ENCODE data around the gene C11orf97. TPM values are rescaled to one million over a fixed set of nuclear protein-coding genes. Genes with fewer than 3 reads are reported as not detected.
"Not testable (repeated sequence)": the region's sequence is repeated elsewhere in the genome, so short reads cannot be mapped to it uniquely, and the experiment has no call there.

The C11orf97 gene
- polyA plus RNA-seq, 1 donor from 2014 or later: not detected

- Mint-ChIP-seq H3K9me3 (no peaks in the 10 kb centered on the region), H3K4me3 (no peak overlapping the region), H3K4me1 (peaks cover 0 to 2% (median 0%) of the 10 kb centered on the region in 3 donors), H3K27ac (no peak overlapping the region), H3K36me3 (peaks cover 2% of the 10 kb centered on the region), H3K27me3 (no peaks in the 10 kb centered on the region)
Measured at GRCh38 chr11:94558932-94559331, 46.7 kb downstream of the C11orf97 start.

GRCh38 chr11:94559361-94559760, 47.1 kb downstream of the C11orf97 start:
- Mint-ChIP-seq H3K4me3 (no peak overlapping the region), H3K9me3 (no peaks in the 10 kb centered on the region), H3K36me3 (peaks cover 2% of the 10 kb centered on the region), H3K27ac (no peak overlapping the region), H3K4me1 (peaks cover 0 to 2% (median 0%) of the 10 kb centered on the region in 3 donors), H3K27me3 (no peaks in the 10 kb centered on the region)

- Mint-ChIP-seq H3K4me3 (no peak overlapping the region), H3K4me1 (peaks cover 0 to 2% (median 0%) of the 10 kb centered on the region in 3 donors), H3K27me3 (no peaks in the 10 kb centered on the region), H3K36me3 (peaks cover 2% of the 10 kb centered on the region), H3K27ac (no peak overlapping the region), H3K9me3 (no peaks in the 10 kb centered on the region)
Measured at GRCh38 chr11:94560834-94561233, 48.6 kb downstream of the C11orf97 start.

- no peak overlapping the region for H3K27ac Mint-ChIP-seq
- peaks cover 0 to 1% (median 0%) of the 10 kb centered on the region in 3 donors for H3K4me1 Mint-ChIP-seq
Measured at GRCh38 chr11:94563176-94563847, 51.1 kb downstream of the C11orf97 start.

GRCh38 chr11:94563848-94564467, 51.7 kb downstream of the C11orf97 start:
- H3K4me3 Mint-ChIP-seq: no peak overlapping the region
- H3K27ac Mint-ChIP-seq: no peak overlapping the region
- peaks cover 2% of the 10 kb centered on the region for H3K36me3 Mint-ChIP-seq
- peaks cover 0 to 2% (median 0%) of the 10 kb centered on the region in 3 donors for H3K9me3 Mint-ChIP-seq
- H3K27me3 Mint-ChIP-seq: no peaks in the 10 kb centered on the region
- no peaks in the 10 kb centered on the region for H3K4me1 Mint-ChIP-seq

More at GRCh38 chr11:94563176-94563847, 51.1 kb downstream of the C11orf97 start:
- H3K36me3 Mint-ChIP-seq: peaks cover 2% of the 10 kb centered on the region
- H3K27me3 Mint-ChIP-seq: no peaks in the 10 kb centered on the region
- no peak overlapping the region for H3K4me3 Mint-ChIP-seq
- peaks cover 0 to 2% (median 0%) of the 10 kb centered on the region in 3 donors for H3K9me3 Mint-ChIP-seq

- Mint-ChIP-seq H3K4me3 (peak within 1 kb of the TSS in 1 of 4 donors; percentile 23), H3K27ac (no peak within 1 kb of the TSS), H3K4me1 (no peaks in the 10 kb centered on the region), H3K27me3 (no peaks in the 10 kb centered on the region), H3K9me3 (peaks cover 0 to 2% (median 0%) of the 10 kb centered on the region in 3 donors), H3K36me3 (no peaks in the 10 kb centered on the region)
Measured at GRCh38 chr11:94567181-94567670, 55.0 kb downstream of the C11orf97 start, which contains the start of gene PIWIL4. Gene PIWIL4, plus strand, starts transcription at chr11:94567368. Its CDS starts 151 bp downstream, at chr11:94567519.

GRCh38 chr11:94568200-94568599, 55.9 kb downstream of the C11orf97 start:
- Mint-ChIP-seq H3K4me1 (no peaks in the 10 kb centered on the region), H3K27ac (no peak overlapping the region), H3K36me3 (no peaks in the 10 kb centered on the region), H3K9me3 (peaks cover 0 to 3% (median 2%) of the 10 kb centered on the region in 3 donors), H3K27me3 (no peaks in the 10 kb centered on the region), H3K4me3 (peak overlapping the region in 1 of 4 donors; percentile 23)

GRCh38 chr11:94568717-94569116, 56.5 kb downstream of the C11orf97 start:
- no peaks in the 10 kb centered on the region for H3K36me3 Mint-ChIP-seq
- no peak overlapping the region for H3K4me3 Mint-ChIP-seq
- no peaks in the 10 kb centered on the region for H3K27me3 Mint-ChIP-seq
- no peak overlapping the region for H3K27ac Mint-ChIP-seq
- H3K9me3 Mint-ChIP-seq: peaks cover 0 to 3% (median 2%) of the 10 kb centered on the region in 3 donors
- H3K4me1 Mint-ChIP-seq: no peaks in the 10 kb centered on the region

- not testable (repeated sequence) for H3K27ac Mint-ChIP-seq, H3K27me3 Mint-ChIP-seq, H3K36me3 Mint-ChIP-seq, H3K4me1 Mint-ChIP-seq, H3K4me3 Mint-ChIP-seq, H3K9me3 Mint-ChIP-seq
Measured at GRCh38 chr11:94572975-94573374, 60.7 kb downstream of the C11orf97 start.

GRCh38 chr11:94574193-94574961, 62.1 kb downstream of the C11orf97 start:
- no peak overlapping the region for H3K27ac Mint-ChIP-seq
- H3K4me1 Mint-ChIP-seq: no peaks in the 10 kb centered on the region
- peaks cover 0 to 3% (median 0%) of the 10 kb centered on the region in 3 donors for H3K9me3 Mint-ChIP-seq
- no peaks in the 10 kb centered on the region for H3K36me3 Mint-ChIP-seq
- H3K4me3 Mint-ChIP-seq: no peak overlapping the region
- H3K27me3 Mint-ChIP-seq: no peaks in the 10 kb centered on the region

GRCh38 chr11:94576306-94576705, 64.0 kb downstream of the C11orf97 start:
- H3K27ac Mint-ChIP-seq: no peak overlapping the region

GRCh38 chr11:94577841-94578240, 65.6 kb downstream of the C11orf97 start:
- H3K36me3 Mint-ChIP-seq: no peaks in the 10 kb centered on the region
- no peak overlapping the region for H3K27ac Mint-ChIP-seq
- H3K4me1 Mint-ChIP-seq: peaks cover 0 to 3% (median 0%) of the 10 kb centered on the region in 3 donors
- no peak overlapping the region for H3K4me3 Mint-ChIP-seq
- no peaks in the 10 kb centered on the region for H3K27me3 Mint-ChIP-seq
- no peaks in the 10 kb centered on the region for H3K9me3 Mint-ChIP-seq

More at GRCh38 chr11:94576306-94576705, 64.0 kb downstream of the C11orf97 start:
- peaks cover 0 to 3% (median 0%) of the 10 kb centered on the region in 3 donors for H3K9me3 Mint-ChIP-seq
- no peaks in the 10 kb centered on the region for H3K4me1 Mint-ChIP-seq
- no peaks in the 10 kb centered on the region for H3K27me3 Mint-ChIP-seq
- no peaks in the 10 kb centered on the region for H3K36me3 Mint-ChIP-seq
- no peak overlapping the region for H3K4me3 Mint-ChIP-seq

All from IgD-negative memory B cell (primary cell).